Ascending aorta (tissue), 2 donors: ENCODE data around the gene SUPT20HL1. TPM values are rescaled to one million over a fixed set of nuclear protein-coding genes. Genes with fewer than 3 reads are reported as not detected.
"Not testable (repeated sequence)": the region's sequence is repeated elsewhere in the genome, so short reads cannot be mapped to it uniquely, and the experiment has no call there.

ENCODE experiments used
- DNase-seq, 2 donors: peaks; one replicate each; pipeline ENCODE4 v3.0.0-alpha.2; 2019; ENCODE audit warnings: low spot score in 2 of 2
- H3K27ac ChIP-seq, 2 donors: fragments of 200-600 bp; sonication (generic); one replicate each; pipeline ENCODE4 v1.5.1; 2016 to 2017; ENCODE audit warnings: mild to moderate bottlenecking in 1 of 2
- H3K27me3 ChIP-seq: fragments of 200-600 bp; sonication (generic); one replicate; pipeline ENCODE4 v1.5.1; 2017
- H3K36me3 ChIP-seq, 2 donors: fragments of 200-600 bp; sonication (generic); one replicate each; pipeline ENCODE4 v1.5.1; 2016
- H3K4me1 ChIP-seq, 2 donors: fragments of 200-600 bp; sonication (generic); one replicate each; pipeline ENCODE4 v1.5.1; 2016 to 2017; ENCODE audit warnings: mild to moderate bottlenecking in 1 of 2
- H3K4me3 ChIP-seq, 2 donors: fragments of 200-600 bp; sonication (generic); one replicate each; pipeline ENCODE4 v1.5.1; 2016 to 2017; ENCODE audit warnings: mild to moderate bottlenecking in 1 of 2
- H3K9me3 ChIP-seq, 2 donors: fragments of 200-600 bp; sonication (generic); one replicate each; pipeline ENCODE4 v1.5.1; 2016
- intact Hi-C: fragments of 100-400 bp; cut with DNase I; formaldehyde crosslinking; loops from one replicate; pipeline ENCODE4 v1.15.1; 2023
- total RNA-seq: library from RNA; depleted of rRNA; stranded (reverse); fragments of >200 nt; gene quantifications from one replicate; pipeline ENCODE4 v1.1.0, GENCODE V29; 2016
- TF ChIP-seq, protein P1 (sequence below), 3 experiments: fragments of 200-600 bp in 2 of 3; fragments of 450-650 bp in 1 of 3; sonication (generic) in 2 of 3; IDR thresholded peaks; one replicate each; pipeline ENCODE4 v1.5.1; 2016 to 2019; ENCODE audit warnings: antibody characterized with exemption in 3 of 3, mild to moderate bottlenecking in 1 of 3, moderate library complexity in 1 of 3

The SUPT20HL1 gene
- 1.7 TPM for total RNA-seq

DNA sequence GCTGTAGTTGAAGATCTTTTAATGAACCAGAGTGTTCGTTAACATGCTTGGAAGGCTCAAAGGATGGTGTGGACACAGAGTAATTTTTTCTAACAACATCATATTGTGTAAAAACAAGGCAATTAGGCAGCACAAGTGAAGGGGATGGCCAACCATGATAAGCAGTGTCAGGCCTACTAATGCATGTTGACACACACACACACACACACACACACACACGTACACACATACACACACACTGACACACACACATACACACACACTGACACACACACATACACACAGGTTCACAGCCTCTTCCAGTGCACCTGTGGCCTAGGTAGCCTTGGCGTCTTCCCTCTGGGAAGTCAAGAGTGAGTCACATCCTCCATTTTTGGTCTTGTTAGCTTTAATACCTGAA, at the start of gene SUPT20HL1:
TSS of gene SUPT20HL1 (plus strand) at position 368 of the 400 bp plus-strand sequence. CDS start 2,122 bp downstream, outside the sequence.
- no peak within 1 kb of the TSS for H3K27ac ChIP-seq
- H3K36me3 ChIP-seq: no peaks in the 10 kb centered on the region
- no peaks in the 10 kb centered on the region for H3K4me1 ChIP-seq
- no peaks in the 10 kb centered on the region for H3K9me3 ChIP-seq
- no peak for DNase-seq
- TF ChIP-seq, protein P1, sequence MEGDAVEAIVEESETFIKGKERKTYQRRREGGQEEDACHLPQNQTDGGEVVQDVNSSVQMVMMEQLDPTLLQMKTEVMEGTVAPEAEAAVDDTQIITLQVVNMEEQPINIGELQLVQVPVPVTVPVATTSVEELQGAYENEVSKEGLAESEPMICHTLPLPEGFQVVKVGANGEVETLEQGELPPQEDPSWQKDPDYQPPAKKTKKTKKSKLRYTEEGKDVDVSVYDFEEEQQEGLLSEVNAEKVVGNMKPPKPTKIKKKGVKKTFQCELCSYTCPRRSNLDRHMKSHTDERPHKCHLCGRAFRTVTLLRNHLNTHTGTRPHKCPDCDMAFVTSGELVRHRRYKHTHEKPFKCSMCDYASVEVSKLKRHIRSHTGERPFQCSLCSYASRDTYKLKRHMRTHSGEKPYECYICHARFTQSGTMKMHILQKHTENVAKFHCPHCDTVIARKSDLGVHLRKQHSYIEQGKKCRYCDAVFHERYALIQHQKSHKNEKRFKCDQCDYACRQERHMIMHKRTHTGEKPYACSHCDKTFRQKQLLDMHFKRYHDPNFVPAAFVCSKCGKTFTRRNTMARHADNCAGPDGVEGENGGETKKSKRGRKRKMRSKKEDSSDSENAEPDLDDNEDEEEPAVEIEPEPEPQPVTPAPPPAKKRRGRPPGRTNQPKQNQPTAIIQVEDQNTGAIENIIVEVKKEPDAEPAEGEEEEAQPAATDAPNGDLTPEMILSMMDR (IDR thresholded peaks at IDR 0.05): no peak
- H3K27me3 ChIP-seq: no peaks in the 10 kb centered on the region
- no peak within 1 kb of the TSS for H3K4me3 ChIP-seq
- intact Hi-C loops: no loop called here

DNA sequence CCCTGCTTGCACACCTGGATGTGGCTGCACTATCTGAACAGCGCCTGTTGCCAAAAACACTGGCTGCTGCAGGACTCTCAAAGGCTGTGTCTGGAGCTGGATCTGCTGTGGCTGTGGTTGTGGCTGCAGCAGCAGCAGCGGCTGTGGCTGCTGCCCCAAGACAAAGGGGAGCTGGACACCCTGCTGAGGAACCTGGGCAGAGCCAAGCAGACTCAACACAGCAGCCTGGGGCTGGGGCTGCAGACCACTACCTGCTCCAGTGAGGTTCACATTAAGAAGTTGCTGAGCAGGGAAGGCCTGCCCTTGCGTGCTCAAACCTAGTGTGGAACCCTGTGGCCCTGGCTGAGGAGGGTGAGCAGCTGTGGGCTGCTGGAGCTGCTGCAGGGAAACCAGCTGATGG, 49.5 kb upstream of the SUPT20HL1 start:
- H3K27ac ChIP-seq, intact Hi-C loops, DNase-seq, H3K27me3 ChIP-seq, H3K4me3 ChIP-seq, H3K9me3 ChIP-seq, H3K36me3 ChIP-seq, H3K4me1 ChIP-seq: not testable (repeated sequence)

DNA sequence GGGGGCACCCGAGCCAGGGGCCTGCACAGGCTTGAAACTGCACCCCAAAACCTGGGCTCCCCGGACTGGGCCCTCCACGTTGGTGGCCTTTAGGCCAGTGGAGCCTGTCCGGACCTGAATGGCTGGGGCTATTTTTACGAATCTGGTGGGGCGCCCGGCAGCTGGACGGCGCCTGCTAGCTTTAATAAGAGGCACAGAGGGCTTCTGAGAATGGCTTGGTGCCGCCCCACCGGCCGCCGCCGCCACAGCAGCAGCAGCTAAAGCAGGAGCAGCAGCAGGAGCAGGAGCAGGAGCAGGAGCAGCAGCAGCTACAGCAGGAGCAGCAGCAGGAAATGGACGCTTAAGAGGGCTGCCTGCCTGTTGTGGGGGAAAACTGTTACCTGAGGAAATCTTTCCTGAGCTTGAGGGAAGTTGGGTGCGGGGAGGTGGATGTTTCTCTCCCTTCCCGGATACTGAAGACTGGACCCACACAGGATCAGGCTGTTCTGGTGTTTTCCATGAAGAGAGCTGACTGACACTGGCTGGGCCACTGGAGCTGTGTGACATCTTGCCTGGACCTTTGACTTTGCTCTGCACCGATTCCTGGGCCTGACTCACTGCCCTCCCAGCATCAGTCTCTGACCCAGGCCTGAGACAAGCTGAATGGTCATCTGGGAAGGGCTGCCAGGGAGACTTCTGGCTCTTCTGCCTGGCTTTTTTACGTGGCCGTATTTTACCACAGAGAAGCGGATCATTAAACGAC, 48.8 kb upstream of the SUPT20HL1 start:
- not testable (repeated sequence) for H3K27ac ChIP-seq

DNA sequence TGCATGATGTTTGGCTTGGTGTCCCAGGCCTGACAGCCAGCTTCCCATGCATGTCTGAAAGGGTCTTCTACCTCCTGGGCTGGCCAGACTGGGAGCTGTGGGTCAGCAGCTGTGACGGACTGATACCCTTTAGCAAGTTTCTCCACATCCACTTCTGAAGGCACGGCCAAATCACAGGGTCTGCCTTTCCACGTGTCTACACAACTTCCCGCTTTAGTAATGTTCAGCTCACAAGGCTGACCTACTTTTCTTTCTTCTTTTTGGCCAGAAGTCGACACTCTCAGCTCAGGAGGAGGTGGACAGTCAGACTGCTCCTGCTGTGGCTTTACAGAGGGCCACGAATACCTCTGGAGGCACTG, 48.2 kb upstream of the SUPT20HL1 start:
- H3K36me3 ChIP-seq, H3K4me1 ChIP-seq, intact Hi-C loops, H3K4me3 ChIP-seq, H3K9me3 ChIP-seq, H3K27me3 ChIP-seq, DNase-seq, H3K27ac ChIP-seq: not testable (repeated sequence)

More for the DNA sequence above, 48.8 kb upstream of the SUPT20HL1 start:
- DNase-seq, H3K4me3 ChIP-seq, H3K4me1 ChIP-seq, intact Hi-C loops, H3K36me3 ChIP-seq, H3K27me3 ChIP-seq, H3K9me3 ChIP-seq: not testable (repeated sequence)

DNA sequence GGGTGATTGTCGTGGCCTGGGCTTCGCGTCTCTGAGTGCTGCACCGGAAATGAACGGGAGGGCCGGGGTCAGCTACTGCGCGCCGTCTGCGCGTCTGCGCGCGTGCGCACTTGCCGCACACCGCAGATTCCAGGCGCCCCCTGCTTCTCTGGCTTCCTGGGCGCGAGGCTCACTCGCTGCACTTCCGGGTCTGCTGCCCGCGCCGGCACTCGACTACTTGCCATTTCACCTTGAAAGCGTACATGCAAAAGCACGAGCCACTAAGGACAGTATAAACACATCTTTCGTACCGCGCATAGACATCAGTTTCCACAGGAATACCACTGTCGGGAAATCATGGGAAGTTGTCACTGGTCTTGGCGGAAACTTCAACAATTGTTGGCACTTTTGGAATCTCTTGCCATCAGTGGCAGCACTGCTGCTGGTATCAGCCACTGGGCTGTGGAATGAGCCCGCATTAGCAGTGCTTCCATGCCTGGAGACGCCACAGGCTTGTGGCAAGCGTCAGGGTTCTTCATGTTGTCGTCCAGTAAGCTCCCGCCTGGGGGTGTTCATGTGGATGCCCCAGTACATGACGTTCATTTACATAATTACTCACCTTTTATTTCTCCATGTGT, 46.3 kb upstream of the SUPT20HL1 start, which contains the start of gene SUPT20HL2:
TSS of gene SUPT20HL2 (minus strand) at position 51 of the 617 bp plus-strand sequence. CDS start 754 bp downstream, outside the sequence.
- H3K9me3 ChIP-seq: no peaks in the 10 kb centered on the region
- H3K4me3 ChIP-seq: no peak within 1 kb of the TSS
- no peaks in the 10 kb centered on the region for H3K4me1 ChIP-seq
- TF ChIP-seq, protein P1 (IDR thresholded peaks at IDR 0.05): no peak
- H3K27ac ChIP-seq: no peak within 1 kb of the TSS
- no peaks in the 10 kb centered on the region for H3K36me3 ChIP-seq
- intact Hi-C loops: no loop called here
- no peak for DNase-seq
- H3K27me3 ChIP-seq: no peaks in the 10 kb centered on the region

DNA sequence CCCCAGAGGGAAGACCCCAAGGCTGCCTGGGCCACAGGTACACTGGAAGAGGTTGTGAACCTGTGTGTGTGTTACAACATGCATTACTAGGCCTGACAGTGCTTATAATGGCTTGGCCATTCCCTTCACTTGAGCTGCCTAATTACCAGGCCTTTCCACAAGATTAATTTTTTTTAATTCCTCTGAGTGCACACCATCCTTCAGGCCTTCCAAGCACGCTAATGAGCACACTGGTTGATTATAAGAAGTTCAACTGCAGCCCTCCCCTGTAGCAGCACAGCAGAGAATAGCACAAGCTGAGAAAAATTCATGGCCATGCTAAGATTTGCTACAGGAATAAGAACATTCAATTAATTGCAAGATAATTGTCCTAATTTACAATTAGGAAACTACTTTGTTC, 44.3 kb upstream of the SUPT20HL1 start:
- intact Hi-C loops: no loop called here
- Histone ChIP-seq H3K27me3 (no peaks in the 10 kb centered on the region), H3K4me3 (no peak overlapping the region), H3K36me3 (no peaks in the 10 kb centered on the region), H3K27ac (no peak overlapping the region), H3K4me1 (no peaks in the 10 kb centered on the region), H3K9me3 (no peaks in the 10 kb centered on the region)
- TF ChIP-seq, protein P1 (IDR thresholded peaks at IDR 0.05): no peak
- no peak for DNase-seq

DNA sequence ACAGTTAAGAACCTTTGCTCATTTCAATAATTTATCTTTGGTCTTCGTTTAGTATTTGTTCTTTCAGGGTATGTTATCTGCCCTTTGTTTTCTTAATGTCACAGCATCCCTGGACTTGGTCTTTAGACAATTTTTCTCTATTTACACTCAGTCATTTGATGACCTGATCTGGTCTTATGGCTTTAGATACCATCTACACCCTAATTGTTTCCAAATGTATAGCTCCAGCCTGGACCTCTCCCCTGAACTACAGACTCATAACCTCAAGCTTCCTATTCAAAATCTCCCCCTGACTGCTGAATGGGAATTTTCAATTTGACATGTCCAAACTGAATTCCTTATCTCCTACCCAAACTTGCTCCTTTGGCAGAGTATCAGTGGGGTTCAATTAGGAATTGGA, 42.9 kb upstream of the SUPT20HL1 start:
- TF ChIP-seq, protein P1 (IDR thresholded peaks at IDR 0.05): no peak
- Histone ChIP-seq H3K27ac (no peak overlapping the region), H3K4me3 (no peak overlapping the region), H3K4me1 (no peaks in the 10 kb centered on the region), H3K27me3 (no peaks in the 10 kb centered on the region), H3K9me3 (no peaks in the 10 kb centered on the region), H3K36me3 (no peaks in the 10 kb centered on the region)
- intact Hi-C loops: no loop called here
- DNase-seq: no peak
